OCI-LY7 (cell line): Measurements from ENCODE around the gene CD63.

Experiments used
- EZH2phosphoT487 ChIP-seq: fragments of 200-600 bp; sonication (generic); IDR thresholded peaks from 2 replicates; pipeline ENCODE4 v1.6.1; 2018; ENCODE audit warnings: low read depth, borderline replicate concordance, mild to moderate bottlenecking, mixed run types, antibody characterized with exemption, low read length, moderate library complexity, mixed read lengths
- TF ChIP-seq, protein P1 (sequence below): fragments of 200-600 bp; sonication (generic); conservative IDR thresholded peaks from 2 replicates; pipeline ENCODE4 v1.5.1; 2014; ENCODE audit warnings: mild to moderate bottlenecking, antibody characterized with exemption, low read length, moderate library complexity, mixed read lengths

DNA sequence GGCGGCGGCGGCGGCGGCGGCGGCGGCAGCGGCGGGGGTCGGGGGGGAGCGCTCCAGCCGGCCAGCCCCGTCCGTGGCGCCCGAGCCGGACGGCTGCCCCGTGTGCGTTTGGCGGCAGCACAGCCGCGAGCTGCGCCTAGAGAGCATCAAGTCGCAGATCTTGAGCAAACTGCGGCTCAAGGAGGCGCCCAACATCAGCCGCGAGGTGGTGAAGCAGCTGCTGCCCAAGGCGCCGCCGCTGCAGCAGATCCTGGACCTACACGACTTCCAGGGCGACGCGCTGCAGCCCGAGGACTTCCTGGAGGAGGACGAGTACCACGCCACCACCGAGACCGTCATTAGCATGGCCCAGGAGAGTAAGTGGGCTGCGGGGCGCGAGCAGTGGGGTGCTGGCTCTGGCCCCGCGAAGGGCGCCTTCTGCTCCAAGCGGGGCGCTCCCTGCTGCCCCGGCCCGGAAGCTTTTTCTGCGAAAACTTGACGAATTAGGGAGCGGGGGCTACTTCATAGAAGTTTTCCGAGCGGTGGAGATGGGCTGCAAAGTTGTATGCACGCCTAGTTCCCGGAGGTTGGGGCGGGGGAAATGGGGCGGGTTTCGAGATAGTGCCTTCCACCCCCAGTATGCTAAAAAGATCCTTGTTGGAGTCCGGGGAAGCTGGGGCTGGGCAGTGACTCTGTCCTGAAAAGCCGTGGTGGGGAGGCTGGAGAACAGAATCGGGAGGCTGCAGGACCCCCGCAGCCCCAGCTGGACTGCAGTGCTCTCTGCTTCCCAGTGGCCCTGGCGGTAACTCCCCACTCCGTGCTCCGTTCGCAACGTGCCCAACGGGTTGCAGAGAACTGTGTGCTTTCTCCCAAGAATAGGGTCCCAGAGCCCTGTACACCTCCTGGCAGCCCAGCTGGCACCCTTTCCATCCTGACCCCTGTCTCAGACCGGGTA lies 14.9 kb upstream of the CD63 start:
- TF ChIP-seq EZH2phosphoT487, result no peak
- TF ChIP-seq, protein P1, sequence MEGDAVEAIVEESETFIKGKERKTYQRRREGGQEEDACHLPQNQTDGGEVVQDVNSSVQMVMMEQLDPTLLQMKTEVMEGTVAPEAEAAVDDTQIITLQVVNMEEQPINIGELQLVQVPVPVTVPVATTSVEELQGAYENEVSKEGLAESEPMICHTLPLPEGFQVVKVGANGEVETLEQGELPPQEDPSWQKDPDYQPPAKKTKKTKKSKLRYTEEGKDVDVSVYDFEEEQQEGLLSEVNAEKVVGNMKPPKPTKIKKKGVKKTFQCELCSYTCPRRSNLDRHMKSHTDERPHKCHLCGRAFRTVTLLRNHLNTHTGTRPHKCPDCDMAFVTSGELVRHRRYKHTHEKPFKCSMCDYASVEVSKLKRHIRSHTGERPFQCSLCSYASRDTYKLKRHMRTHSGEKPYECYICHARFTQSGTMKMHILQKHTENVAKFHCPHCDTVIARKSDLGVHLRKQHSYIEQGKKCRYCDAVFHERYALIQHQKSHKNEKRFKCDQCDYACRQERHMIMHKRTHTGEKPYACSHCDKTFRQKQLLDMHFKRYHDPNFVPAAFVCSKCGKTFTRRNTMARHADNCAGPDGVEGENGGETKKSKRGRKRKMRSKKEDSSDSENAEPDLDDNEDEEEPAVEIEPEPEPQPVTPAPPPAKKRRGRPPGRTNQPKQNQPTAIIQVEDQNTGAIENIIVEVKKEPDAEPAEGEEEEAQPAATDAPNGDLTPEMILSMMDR, result peak; percentile 40
